ENCODE results near the gene FNBP1. TPM values are rescaled to one million over a fixed set of nuclear protein-coding genes. Genes with fewer than 3 reads are reported as not detected.
"Not testable (repeated sequence)": the region's sequence is repeated elsewhere in the genome, so short reads cannot be mapped to it uniquely, and the experiment has no call there.

FNBP1 gene
- total RNA-seq, 4 donors from 2014 or later, result 13.3 to 30.0 (median 17.9) TPM

DNA sequence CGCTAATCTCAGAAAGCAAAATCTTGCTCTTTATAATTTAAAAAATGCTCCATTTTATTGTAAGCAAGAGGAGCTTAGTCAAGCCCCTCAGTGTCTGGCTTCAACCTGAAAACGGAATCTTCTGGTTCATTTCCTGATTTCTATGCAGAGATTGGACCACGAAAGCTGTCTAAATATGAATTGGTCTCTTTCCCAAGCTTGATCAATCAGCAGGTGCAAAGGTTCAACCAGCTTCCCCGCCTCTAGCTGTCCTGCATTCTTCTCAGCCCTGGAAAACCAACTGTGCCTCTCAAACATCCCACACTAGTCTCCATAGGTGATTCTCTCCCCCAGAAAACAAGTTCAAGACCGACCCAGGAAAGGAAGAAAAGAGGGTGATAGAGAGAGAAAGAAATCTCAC, 34.5 kb downstream of the FNBP1 start:
- Histone ChIP-seq H3K36me3 (peaks cover 0 to 3% of the 10 kb centered on the region in 2 donors), H3K9me3 (no peaks in the 10 kb centered on the region), H3K27me3 (no peaks in the 10 kb centered on the region), H3K27ac (no peak overlapping the region), H3K4me1 (peaks cover 0 to 3% of the 10 kb centered on the region in 2 donors), H3K4me3 (no peak overlapping the region)
- ATAC-seq (no peak), DNase-seq (no peak)
- TF ChIP-seq POLR2A (IDR thresholded peaks at IDR 0.05) (no peak), CTCF (IDR thresholded peaks at IDR 0.05 in 4 of 5, conservative IDR thresholded peaks at IDR 0.05 in 1 of 5) (no peak)
- intact Hi-C loops (cut with DNase I; ENCODE audit: low total_unique reads), result no loop called here
- in situ Hi-C loops (cut with MboI; ENCODE audit: low sequenced_read_pairs in 4 of 4), result no loop called here

GRCh38 chr9:130006952-130007351, 36.0 kb downstream of the FNBP1 start:
- H3K36me3 ChIP-seq; in situ Hi-C loops (cut with MboI; ENCODE audit: low sequenced_read_pairs in 4 of 4); H3K9me3 ChIP-seq; H3K4me3 ChIP-seq; H3K27me3 ChIP-seq; H3K4me1 ChIP-seq; intact Hi-C loops (cut with DNase I; ENCODE audit: low total_unique reads); H3K27ac ChIP-seq; ATAC-seq; DNase-seq: not testable (repeated sequence)

DNA sequence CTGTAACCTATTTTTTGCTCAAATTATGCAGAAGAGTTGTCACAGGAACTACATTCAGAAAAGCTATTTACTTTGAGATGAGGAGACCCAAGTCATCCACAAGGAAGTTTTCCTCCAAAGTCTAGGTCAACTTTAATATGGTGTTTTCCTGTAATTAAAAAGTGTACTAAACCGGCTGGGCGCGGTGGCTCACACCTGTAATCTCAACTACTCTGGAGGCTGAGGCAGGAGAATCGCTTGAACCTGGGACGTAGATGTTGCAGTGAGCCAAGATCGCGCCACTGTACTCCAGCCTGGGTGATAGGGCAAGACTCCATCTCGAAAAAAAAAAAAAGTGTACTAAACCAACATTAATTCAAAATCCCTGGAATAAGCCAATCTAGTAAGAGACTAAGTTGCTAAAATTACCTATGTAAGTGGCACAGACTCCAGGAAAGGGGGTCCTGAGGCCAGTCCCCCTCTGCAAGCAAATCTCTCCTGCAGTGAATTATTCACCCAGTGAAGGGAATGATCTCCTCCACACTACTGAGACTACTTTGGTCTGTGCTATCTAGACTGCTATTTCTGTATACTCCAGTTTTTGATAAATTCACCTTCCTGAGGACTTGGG, 38.9 kb downstream of the FNBP1 start:
- Histone ChIP-seq H3K27ac (no peak overlapping the region), H3K4me3 (no peak overlapping the region), H3K27me3 (no peaks in the 10 kb centered on the region), H3K36me3 (no peaks in the 10 kb centered on the region), H3K9me3 (no peaks in the 10 kb centered on the region), H3K4me1 (peaks cover 0 to 3% of the 10 kb centered on the region in 2 donors)
- TF ChIP-seq POLR2A (IDR thresholded peaks at IDR 0.05) (no peak), CTCF (IDR thresholded peaks at IDR 0.05 in 4 of 5, conservative IDR thresholded peaks at IDR 0.05 in 1 of 5) (no peak)
- no peak for ATAC-seq
- in situ Hi-C loops (cut with MboI; ENCODE audit: low sequenced_read_pairs in 4 of 4), result no loop called here
- DNase-seq, result no peak
- intact Hi-C loops (cut with DNase I; ENCODE audit: low total_unique reads), result no loop called here

DNA sequence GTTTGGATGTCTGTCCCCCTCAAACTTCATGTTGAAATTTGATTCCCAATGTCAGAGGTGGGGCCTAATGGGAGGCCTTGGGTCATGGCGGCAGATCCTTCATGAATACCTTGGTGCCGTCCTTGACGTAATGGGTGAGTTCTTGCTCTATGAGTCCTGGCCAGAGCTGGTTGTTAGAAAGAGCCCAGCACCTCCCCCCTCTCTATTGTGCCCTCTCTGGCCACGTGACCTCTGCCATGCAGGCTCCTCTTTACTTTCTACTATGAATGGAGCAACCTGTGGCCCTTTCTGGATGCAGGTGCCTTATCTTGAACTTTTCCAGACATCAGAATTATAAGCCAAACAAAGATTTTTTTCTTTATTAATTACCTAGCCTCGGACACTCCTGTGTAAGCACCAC, 40.7 kb downstream of the FNBP1 start:
- no peak overlapping the region for H3K27ac ChIP-seq
- no peaks in the 10 kb centered on the region for H3K9me3 ChIP-seq
- H3K36me3 ChIP-seq, result no peaks in the 10 kb centered on the region
- DNase-seq (no peak), ATAC-seq (no peak)
- peaks cover 6 to 8% of the 10 kb centered on the region in 2 donors for H3K4me1 ChIP-seq
- in situ Hi-C loops (cut with MboI; ENCODE audit: low sequenced_read_pairs in 4 of 4), result no loop called here
- H3K27me3 ChIP-seq, result no peaks in the 10 kb centered on the region
- TF ChIP-seq CTCF (IDR thresholded peaks at IDR 0.05 in 4 of 5, conservative IDR thresholded peaks at IDR 0.05 in 1 of 5), result no peak
- TF ChIP-seq POLR2A (IDR thresholded peaks at IDR 0.05), result no peak
- no peak overlapping the region for H3K4me3 ChIP-seq
- intact Hi-C loops (cut with DNase I; ENCODE audit: low total_unique reads), result no loop called here

DNA sequence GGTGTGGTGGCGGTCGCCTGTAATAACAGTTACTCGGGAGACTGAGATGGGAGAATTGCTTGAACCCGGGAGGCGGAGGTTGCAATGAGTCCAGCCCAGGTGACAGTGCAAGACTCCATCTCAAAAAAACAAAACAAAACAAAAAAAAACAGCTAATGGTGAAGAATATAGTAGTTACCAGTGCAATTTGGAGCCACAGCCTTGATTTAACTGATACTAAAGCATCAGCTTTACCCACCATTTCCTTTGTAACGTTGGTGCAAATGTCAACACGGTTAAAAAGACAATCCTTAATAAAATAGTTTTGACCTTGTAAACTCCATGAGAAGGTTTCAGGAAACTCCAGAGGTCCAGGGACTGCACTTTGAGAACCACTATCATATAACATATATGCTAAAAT, 41.8 kb downstream of the FNBP1 start:
- in situ Hi-C loops (cut with MboI; ENCODE audit: low sequenced_read_pairs in 4 of 4), result no loop called here
- H3K36me3 ChIP-seq, result no peaks in the 10 kb centered on the region
- H3K27me3 ChIP-seq, result no peaks in the 10 kb centered on the region
- no peaks in the 10 kb centered on the region for H3K9me3 ChIP-seq
- H3K4me1 ChIP-seq, result peaks cover 8% of the 10 kb centered on the region in 2 donors
- no peak for ATAC-seq
- TF ChIP-seq CTCF (IDR thresholded peaks at IDR 0.05 in 4 of 5, conservative IDR thresholded peaks at IDR 0.05 in 1 of 5) (no peak), POLR2A (IDR thresholded peaks at IDR 0.05) (no peak)
- intact Hi-C loops (cut with DNase I; ENCODE audit: low total_unique reads), result no loop called here
- H3K4me3 ChIP-seq, result no peak overlapping the region
- DNase-seq, result no peak
- no peak overlapping the region for H3K27ac ChIP-seq
